ENCODE data around the gene PRKCD. TPM values are rescaled to one million over a fixed set of nuclear protein-coding genes. Genes with fewer than 3 reads are reported as not detected.

Gene PRKCD
- polyA plus RNA-seq, 1 experiment, result 13.7 TPM

- TF ChIP-seq CTCF (IDR thresholded peaks at IDR 0.05; ENCODE audit: low read depth, low read length), result 0 out of 2 replicates have a peak, but pooled peaks have one; percentile 12
- Histone ChIP-seq H3K4me3 (ENCODE audit: low read depth, low read length) (no peak overlapping the region), H3K9me3 (ENCODE audit: control insufficient read depth, insufficient read depth, low read length) (no peaks in the 10 kb centered on the region), H3K27ac (ENCODE audit: low read depth, low read length) (no peak overlapping the region), H3K27me3 (ENCODE audit: control insufficient read depth, insufficient read depth, low read length) (no peaks in the 10 kb centered on the region)
- no peak for DNase-seq (ENCODE audit: low read depth, low spot score)
- POLR2A ChIA-PET, result no interaction called here
- CTCF ChIA-PET, result interaction anchor here (1.1 to 2.2 kb wide), 3 partner anchors 10 to 32 kb away, joined by 3 to 9 read pairs (median 6); no protein-coding TSS in a partner anchor
These were observed 69.1 kb downstream of the PRKCD start for GRCh38 chr3:53230041-53230621.

- ChIA-PET CTCF (interaction anchor here (1.1 to 1.4 kb wide), 3 partner anchors 11 to 116 kb away, joined by 3 to 6 read pairs (median 3); no protein-coding TSS in a partner anchor), POLR2A (no interaction called here)
- no peak for DNase-seq (ENCODE audit: low read depth, low spot score)
These were observed 69.8 kb downstream of the PRKCD start for GRCh38 chr3:53230789-53231188.

GRCh38 chr3:53231532-53232511 is 70.8 kb downstream of the PRKCD start:
- Histone ChIP-seq H3K27ac (ENCODE audit: low read depth, low read length) (peak overlapping the region; percentile 31), H3K4me3 (ENCODE audit: low read depth, low read length) (no peak overlapping the region), H3K27me3 (ENCODE audit: control insufficient read depth, insufficient read depth, low read length) (no peaks in the 10 kb centered on the region), H3K9me3 (ENCODE audit: control insufficient read depth, insufficient read depth, low read length) (no peaks in the 10 kb centered on the region)
- no peak; the same call in 1 of the 2 replicates for TF ChIP-seq CTCF (IDR thresholded peaks at IDR 0.05; ENCODE audit: low read depth, low read length)
- DNase-seq (ENCODE audit: low read depth, low spot score), result no peak
- CTCF ChIA-PET, result interaction anchor here (1.3 to 1.4 kb wide), 2 partner anchors 12 to 117 kb away, joined by 3 to 6 read pairs; no protein-coding TSS in a partner anchor
- POLR2A ChIA-PET, result no interaction called here

More at GRCh38 chr3:53230789-53231188, 69.8 kb downstream of the PRKCD start:
- Histone ChIP-seq H3K4me3 (ENCODE audit: low read depth, low read length) (no peak overlapping the region), H3K27ac (ENCODE audit: low read depth, low read length) (no peak overlapping the region), H3K27me3 (ENCODE audit: control insufficient read depth, insufficient read depth, low read length) (no peaks in the 10 kb centered on the region), H3K9me3 (ENCODE audit: control insufficient read depth, insufficient read depth, low read length) (no peaks in the 10 kb centered on the region)
- no peak for TF ChIP-seq CTCF (IDR thresholded peaks at IDR 0.05; ENCODE audit: low read depth, low read length)

GRCh38 chr3:53232641-53233377 is 71.8 kb downstream of the PRKCD start:
- ChIA-PET CTCF (interaction anchor here (4.5 kb wide), 1 partner anchor 13 kb away, joined by 28 read pairs; no protein-coding TSS in a partner anchor), POLR2A (no interaction called here)
- no peak for TF ChIP-seq CTCF (IDR thresholded peaks at IDR 0.05; ENCODE audit: low read depth, low read length)
- H3K27me3 ChIP-seq (ENCODE audit: control insufficient read depth, insufficient read depth, low read length), result no peaks in the 10 kb centered on the region
- H3K27ac ChIP-seq (ENCODE audit: low read depth, low read length), result peak overlapping the region; percentile 11
- no peak overlapping the region for H3K4me3 ChIP-seq (ENCODE audit: low read depth, low read length)
- no peak for DNase-seq (ENCODE audit: low read depth, low spot score)
- no peaks in the 10 kb centered on the region for H3K9me3 ChIP-seq (ENCODE audit: control insufficient read depth, insufficient read depth, low read length)

All from AG04450 (cell line).